CD8-positive, alpha-beta memory T cell (primary cell): Measurements from ENCODE around the gene MAPK6. TPM values are rescaled to one million over a fixed set of nuclear protein-coding genes. Genes with fewer than 3 reads are reported as not detected.

Source experiments
- CTCF ChIA-PET: fragments of 350-600 bp; sonication (Branson Sonifier 250); formaldehyde crosslinking; loops from one replicate; lab custom pipeline; 2021; ENCODE audit warnings: antibody characterized with exemption; lab: Charles Lee
- POLR2A ChIA-PET: fragments of 350-600 bp; sonication (Branson Sonifier 250); formaldehyde crosslinking; loops from one replicate; lab custom pipeline; 2021; ENCODE audit warnings: antibody characterized with exemption; lab: Charles Lee
- DNase-seq, 5 donors: peaks; one replicate each; pipeline versions ENCODE4 v3.0.0 to v3.0.0-alpha.2; 2020 to 2022; ENCODE audit warnings: mixed read lengths in 1 of 5
- H3K27ac ChIP-seq: one replicate; pipeline ENCODE4 v1.7.0; 2013; ENCODE audit warnings: low read depth, mild to moderate bottlenecking, low read length, moderate library complexity
- H3K27me3 ChIP-seq: 2 replicates; pipeline ENCODE4 v1.7.0; 2013; ENCODE audit warnings: low read length, mild to moderate bottlenecking; ENCODE audit not compliant: insufficient read depth, poor library complexity, severe bottlenecking
- H3K36me3 ChIP-seq: 2 replicates; pipeline ENCODE4 v1.7.0; 2013; ENCODE audit warnings: mild to moderate bottlenecking, low read length, moderate library complexity; ENCODE audit not compliant: insufficient read depth
- H3K4me1 ChIP-seq: 2 replicates; pipeline ENCODE4 v1.7.0; 2013; ENCODE audit warnings: mild to moderate bottlenecking, low read length, moderate library complexity; ENCODE audit not compliant: insufficient read depth
- H3K4me3 ChIP-seq: 2 replicates; pipeline ENCODE4 v1.7.0; 2013; ENCODE audit warnings: mild to moderate bottlenecking, low read length
- H3K9me3 ChIP-seq: 2 replicates; pipeline ENCODE4 v1.7.0; 2013; ENCODE audit warnings: mild to moderate bottlenecking, low read length
- H3K27ac Mint-ChIP-seq, 8 donors: one replicate each; pipeline ENCODE4 v1.8.0; 2020 to 2021; ENCODE audit warnings: mixed read lengths in 8 of 8, mild to moderate bottlenecking in 6 of 8, inconsistent platforms in 3 of 8, moderate library complexity in 3 of 8
- H3K27me3 Mint-ChIP-seq, 2 donors: one replicate each; pipeline ENCODE4 v1.8.0; 2020 to 2021; ENCODE audit warnings: mixed read lengths in 2 of 2, mild to moderate bottlenecking in 1 of 2, moderate library complexity in 1 of 2
- H3K36me3 Mint-ChIP-seq, 3 donors: one replicate each; pipeline ENCODE4 v1.8.0; 2020 to 2021; ENCODE audit warnings: mixed read lengths in 3 of 3, inconsistent platforms in 1 of 3, mild to moderate bottlenecking in 1 of 3
- H3K4me1 Mint-ChIP-seq, 3 donors: one replicate each; pipeline ENCODE4 v1.8.0; 2020 to 2021; ENCODE audit warnings: mixed read lengths in 3 of 3, inconsistent platforms in 1 of 3, mild to moderate bottlenecking in 1 of 3
- H3K4me3 Mint-ChIP-seq, 7 donors: one replicate each; pipeline ENCODE4 v1.8.0; 2020 to 2021; ENCODE audit warnings: mixed read lengths in 7 of 7, mild to moderate bottlenecking in 6 of 7, moderate library complexity in 4 of 7, inconsistent platforms in 2 of 7
- H3K9me3 Mint-ChIP-seq, 5 donors: one replicate each; pipeline ENCODE4 v1.8.0; 2020 to 2022; ENCODE audit warnings: mixed read lengths in 5 of 5, mild to moderate bottlenecking in 3 of 5, moderate library complexity in 2 of 5, inconsistent platforms in 1 of 5
- polyA plus RNA-seq: library from polyadenylated mRNA; unstranded; fragments of 300-500 nt; fragmentation: Illumina TruSeq; gene quantifications from one replicate; pipeline ENCODE4 v1.2.3, GENCODE V29; 2021
- total RNA-seq, 2 experiments: library from RNA; stranded (reverse); gene quantifications; one replicate each; pipeline ENCODE4 v1.2.3, GENCODE V29; 2021

Gene MAPK6
- total and polyA plus RNA-seq, 3 experiments from 2014 or later: 7.9 to 103 (median 97.6) TPM

GRCh38 chr15:52100807-52101442 is 81.9 kb downstream of the MAPK6 start:
- H3K36me3 ChIP-seq: no peaks in the 10 kb centered on the region
- no peak overlapping the region for H3K4me3 ChIP-seq
- peaks cover 3 to 21% of the 10 kb centered on the region in 2 donors for H3K27me3 Mint-ChIP-seq
- no peaks in the 10 kb centered on the region for H3K9me3 ChIP-seq
- H3K4me3 Mint-ChIP-seq: no peak overlapping the region
- no peak for DNase-seq
- H3K27ac Mint-ChIP-seq: peak overlapping the region in 1 of 8 donors; percentile 25
- H3K36me3 Mint-ChIP-seq: peaks cover 0 to 3% (median 0%) of the 10 kb centered on the region in 3 donors
- H3K9me3 Mint-ChIP-seq: no peaks in the 10 kb centered on the region
- H3K4me1 Mint-ChIP-seq: no peaks in the 10 kb centered on the region
- ChIA-PET POLR2A (no interaction called here), CTCF (no interaction called here)
- no peak overlapping the region for H3K27ac ChIP-seq
- no peaks in the 10 kb centered on the region for H3K4me1 ChIP-seq
- no peaks in the 10 kb centered on the region for H3K27me3 ChIP-seq

GRCh38 chr15:52101542-52102323 is 82.7 kb downstream of the MAPK6 start:
- Mint-ChIP-seq H3K36me3 (peaks cover 0 to 3% (median 0%) of the 10 kb centered on the region in 3 donors), H3K27me3 (peaks cover 3 to 26% of the 10 kb centered on the region in 2 donors), H3K4me3 (no peak overlapping the region), H3K27ac (no peak overlapping the region), H3K9me3 (no peaks in the 10 kb centered on the region), H3K4me1 (no peaks in the 10 kb centered on the region)
- no peaks in the 10 kb centered on the region for H3K9me3 ChIP-seq
- ChIA-PET CTCF (no interaction called here), POLR2A (no interaction called here)
- H3K27me3 ChIP-seq: no peaks in the 10 kb centered on the region
- no peak for DNase-seq
- no peaks in the 10 kb centered on the region for H3K36me3 ChIP-seq
- no peak overlapping the region for H3K4me3 ChIP-seq
- no peak overlapping the region for H3K27ac ChIP-seq
- H3K4me1 ChIP-seq: no peaks in the 10 kb centered on the region

GRCh38 chr15:52102463-52102862 is 83.4 kb downstream of the MAPK6 start:
- no peaks in the 10 kb centered on the region for H3K4me1 ChIP-seq
- no peak overlapping the region for H3K4me3 ChIP-seq
- H3K9me3 ChIP-seq: no peaks in the 10 kb centered on the region
- POLR2A ChIA-PET: interaction anchor here (0.5 kb wide), 1 partner anchor 82 kb away, joined by 3 read pairs; no protein-coding TSS in a partner anchor
- DNase-seq: no peak
- H3K27me3 Mint-ChIP-seq: peaks cover 0 to 28% of the 10 kb centered on the region in 2 donors
- no peak overlapping the region for H3K27ac Mint-ChIP-seq
- no peaks in the 10 kb centered on the region for H3K9me3 Mint-ChIP-seq
- no peaks in the 10 kb centered on the region for H3K27me3 ChIP-seq
- no peak overlapping the region for H3K4me3 Mint-ChIP-seq
- no peaks in the 10 kb centered on the region for H3K36me3 ChIP-seq
- H3K27ac ChIP-seq: no peak overlapping the region
- CTCF ChIA-PET: no interaction called here
- peaks cover 0 to 3% (median 0%) of the 10 kb centered on the region in 3 donors for H3K36me3 Mint-ChIP-seq
- no peaks in the 10 kb centered on the region for H3K4me1 Mint-ChIP-seq

- H3K27ac Mint-ChIP-seq: peak overlapping the region in 1 of 8 donors; percentile 19
- H3K27ac ChIP-seq: no peak overlapping the region
- no peak for DNase-seq
- no peak overlapping the region for H3K4me3 Mint-ChIP-seq
- H3K27me3 Mint-ChIP-seq: peaks cover 7 to 33% of the 10 kb centered on the region in 2 donors
- H3K9me3 ChIP-seq: no peaks in the 10 kb centered on the region
- peaks cover 7% of the 10 kb centered on the region for H3K27me3 ChIP-seq
- POLR2A ChIA-PET: interaction anchor here (0.5 kb wide), 1 partner anchor 83 kb away, joined by 3 read pairs; no protein-coding TSS in a partner anchor
- H3K4me1 Mint-ChIP-seq: no peaks in the 10 kb centered on the region
- CTCF ChIA-PET: no interaction called here
- H3K36me3 ChIP-seq: no peaks in the 10 kb centered on the region
- H3K4me3 ChIP-seq: no peak overlapping the region
- H3K9me3 Mint-ChIP-seq: no peaks in the 10 kb centered on the region
- H3K36me3 Mint-ChIP-seq: peaks cover 0 to 3% (median 0%) of the 10 kb centered on the region in 3 donors
- H3K4me1 ChIP-seq: no peaks in the 10 kb centered on the region
These were observed 84.5 kb downstream of the MAPK6 start for GRCh38 chr15:52103217-52104207.

- H3K9me3 Mint-ChIP-seq: no peaks in the 10 kb centered on the region
- Histone ChIP-seq H3K4me1 (no peaks in the 10 kb centered on the region), H3K36me3 (no peaks in the 10 kb centered on the region), H3K27me3 (peaks cover 10% of the 10 kb centered on the region), H3K4me3 (no peak overlapping the region), H3K27ac (no peak overlapping the region), H3K9me3 (no peaks in the 10 kb centered on the region)
- H3K27me3 Mint-ChIP-seq: peaks cover 7 to 38% of the 10 kb centered on the region in 2 donors
- H3K36me3 Mint-ChIP-seq: peaks cover 0 to 3% (median 0%) of the 10 kb centered on the region in 3 donors
- ChIA-PET CTCF (no interaction called here), POLR2A (no interaction called here)
- no peaks in the 10 kb centered on the region for H3K4me1 Mint-ChIP-seq
- peak overlapping the region in 1 of 8 donors; percentile 52 for H3K27ac Mint-ChIP-seq
- no peak overlapping the region for H3K4me3 Mint-ChIP-seq
- DNase-seq: no peak
These were observed 85.5 kb downstream of the MAPK6 start for GRCh38 chr15:52104532-52105004.

GRCh38 chr15:52105846-52106245 is 86.8 kb downstream of the MAPK6 start:
- no peak overlapping the region for H3K27ac ChIP-seq
- ChIA-PET CTCF (no interaction called here), POLR2A (no interaction called here)
- H3K9me3 ChIP-seq: no peaks in the 10 kb centered on the region
- H3K9me3 Mint-ChIP-seq: no peaks in the 10 kb centered on the region
- H3K36me3 ChIP-seq: no peaks in the 10 kb centered on the region
- H3K4me1 Mint-ChIP-seq: no peaks in the 10 kb centered on the region
- no peaks in the 10 kb centered on the region for H3K4me1 ChIP-seq
- peaks cover 0 to 9% (median 0%) of the 10 kb centered on the region in 3 donors for H3K36me3 Mint-ChIP-seq
- H3K27me3 ChIP-seq: peaks cover 15% of the 10 kb centered on the region
- no peak overlapping the region for H3K4me3 ChIP-seq
- no peak for DNase-seq
- H3K27me3 Mint-ChIP-seq: peaks cover 13 to 44% of the 10 kb centered on the region in 2 donors
- H3K4me3 Mint-ChIP-seq: no peak overlapping the region
- H3K27ac Mint-ChIP-seq: no peak overlapping the region

- ChIA-PET POLR2A (no interaction called here), CTCF (no interaction called here)
- Histone ChIP-seq H3K27me3 (peaks cover 21% of the 10 kb centered on the region), H3K9me3 (no peaks in the 10 kb centered on the region), H3K4me3 (no peak overlapping the region), H3K4me1 (no peaks in the 10 kb centered on the region), H3K36me3 (no peaks in the 10 kb centered on the region), H3K27ac (no peak overlapping the region)
- peaks cover 2 to 4% (median 4%) of the 10 kb centered on the region in 3 donors for H3K4me1 Mint-ChIP-seq
- no peak overlapping the region for H3K4me3 Mint-ChIP-seq
- H3K27ac Mint-ChIP-seq: no peak overlapping the region
- peaks cover 0 to 9% (median 0%) of the 10 kb centered on the region in 3 donors for H3K36me3 Mint-ChIP-seq
- no peaks in the 10 kb centered on the region for H3K9me3 Mint-ChIP-seq
- no peak for DNase-seq
- peaks cover 16 to 48% of the 10 kb centered on the region in 2 donors for H3K27me3 Mint-ChIP-seq
These were observed 87.6 kb downstream of the MAPK6 start for GRCh38 chr15:52106641-52107040.
